KOPT-K1 (cell line): Measurements from ENCODE around the gene RBM38.

Experiments
- H3K27ac ChIP-seq: fragments of 200-600 bp; sonication (generic); 2 replicates; pipeline ENCODE4 v1.5.1; 2016; ENCODE audit warnings: antibody characterized with exemption, mild to moderate bottlenecking, low read depth, low read length; ENCODE audit not compliant: poor library complexity, severe bottlenecking
- H3K36me3 ChIP-seq: fragments of 200-600 bp; sonication (generic); 2 replicates; pipeline ENCODE4 v1.5.1; 2017; ENCODE audit warnings: antibody characterized with exemption, mild to moderate bottlenecking, low read length, moderate library complexity; ENCODE audit not compliant: insufficient read depth
- H3K9me3 ChIP-seq: fragments of 200-600 bp; sonication (generic); 2 replicates; pipeline ENCODE4 v1.5.1; 2017; ENCODE audit warnings: antibody characterized with exemption, low read length, mild to moderate bottlenecking; ENCODE audit not compliant: insufficient read depth, poor library complexity, severe bottlenecking

The RBM38 gene

GRCh38 chr20:57437672-57438330 is 46.6 kb downstream of the RBM38 start:
- Histone ChIP-seq H3K36me3 (no peaks in the 10 kb centered on the region), H3K9me3 (no peaks in the 10 kb centered on the region), H3K27ac (no peak overlapping the region)

- H3K9me3 ChIP-seq = no peaks in the 10 kb centered on the region
- no peaks in the 10 kb centered on the region for H3K36me3 ChIP-seq
- no peak overlapping the region for H3K27ac ChIP-seq
Observed at GRCh38 chr20:57438552-57438951, 47.4 kb downstream of the RBM38 start.

- no peaks in the 10 kb centered on the region for H3K36me3 ChIP-seq
- H3K27ac ChIP-seq = no peak overlapping the region
- no peaks in the 10 kb centered on the region for H3K9me3 ChIP-seq
Observed at GRCh38 chr20:57439432-57439831, 48.2 kb downstream of the RBM38 start.

GRCh38 chr20:57439993-57440392 is 48.8 kb downstream of the RBM38 start:
- H3K27ac ChIP-seq = no peak overlapping the region
- no peaks in the 10 kb centered on the region for H3K9me3 ChIP-seq
- H3K36me3 ChIP-seq = no peaks in the 10 kb centered on the region

- Histone ChIP-seq H3K27ac (no peak overlapping the region), H3K9me3 (peaks cover 4% of the 10 kb centered on the region), H3K36me3 (no peaks in the 10 kb centered on the region)
Observed at GRCh38 chr20:57440678-57441509, 49.7 kb downstream of the RBM38 start.

GRCh38 chr20:57441510-57442154 is 50.4 kb downstream of the RBM38 start:
- Histone ChIP-seq H3K27ac (no peak overlapping the region), H3K9me3 (peaks cover 5% of the 10 kb centered on the region)

GRCh38 chr20:57442158-57442887 is 51.1 kb downstream of the RBM38 start:
- Histone ChIP-seq H3K27ac (no peak overlapping the region), H3K9me3 (peaks cover 5% of the 10 kb centered on the region), H3K36me3 (no peaks in the 10 kb centered on the region)

More at GRCh38 chr20:57441510-57442154, 50.4 kb downstream of the RBM38 start:
- no peaks in the 10 kb centered on the region for H3K36me3 ChIP-seq

GRCh38 chr20:57442888-57443239 is 51.7 kb downstream of the RBM38 start:
- no peak overlapping the region for H3K27ac ChIP-seq
- H3K36me3 ChIP-seq = no peaks in the 10 kb centered on the region
- peaks cover 5% of the 10 kb centered on the region for H3K9me3 ChIP-seq

GRCh38 chr20:57443349-57444265 is 52.4 kb downstream of the RBM38 start:
- no peaks in the 10 kb centered on the region for H3K36me3 ChIP-seq
- no peak overlapping the region for H3K27ac ChIP-seq
- H3K9me3 ChIP-seq = peaks cover 5% of the 10 kb centered on the region

- no peak overlapping the region for H3K27ac ChIP-seq
Observed at GRCh38 chr20:57444394-57445048, 53.3 kb downstream of the RBM38 start.

GRCh38 chr20:57445298-57445697 is 54.1 kb downstream of the RBM38 start:
- Histone ChIP-seq H3K27ac (no peak overlapping the region), H3K9me3 (peaks cover 5% of the 10 kb centered on the region), H3K36me3 (no peaks in the 10 kb centered on the region)

More at GRCh38 chr20:57444394-57445048, 53.3 kb downstream of the RBM38 start:
- Histone ChIP-seq H3K9me3 (peaks cover 5% of the 10 kb centered on the region), H3K36me3 (no peaks in the 10 kb centered on the region)

- Histone ChIP-seq H3K27ac (no peak overlapping the region), H3K9me3 (peaks cover 5% of the 10 kb centered on the region)
Observed at GRCh38 chr20:57445774-57446173, 54.6 kb downstream of the RBM38 start.

GRCh38 chr20:57448764-57449354 is 57.7 kb downstream of the RBM38 start:
- Histone ChIP-seq H3K36me3 (no peaks in the 10 kb centered on the region), H3K9me3 (peaks cover 5% of the 10 kb centered on the region), H3K27ac (no peak overlapping the region)

More at GRCh38 chr20:57445774-57446173, 54.6 kb downstream of the RBM38 start:
- H3K36me3 ChIP-seq = no peaks in the 10 kb centered on the region
